ENCODE results near the gene MESD. TPM values are rescaled to one million over a fixed set of nuclear protein-coding genes. Genes with fewer than 3 reads are reported as not detected.
A peak's percentile ranks its signal among the peaks of the same experiment; 100 is the strongest.

The MESD gene
- total and polyA plus RNA-seq, 9 of the 15 experiments (the other 6 are each of a cell fraction or from before 2014, with no cell fraction given): 11.3 to 39.7 (median 22.8) TPM

DNA sequence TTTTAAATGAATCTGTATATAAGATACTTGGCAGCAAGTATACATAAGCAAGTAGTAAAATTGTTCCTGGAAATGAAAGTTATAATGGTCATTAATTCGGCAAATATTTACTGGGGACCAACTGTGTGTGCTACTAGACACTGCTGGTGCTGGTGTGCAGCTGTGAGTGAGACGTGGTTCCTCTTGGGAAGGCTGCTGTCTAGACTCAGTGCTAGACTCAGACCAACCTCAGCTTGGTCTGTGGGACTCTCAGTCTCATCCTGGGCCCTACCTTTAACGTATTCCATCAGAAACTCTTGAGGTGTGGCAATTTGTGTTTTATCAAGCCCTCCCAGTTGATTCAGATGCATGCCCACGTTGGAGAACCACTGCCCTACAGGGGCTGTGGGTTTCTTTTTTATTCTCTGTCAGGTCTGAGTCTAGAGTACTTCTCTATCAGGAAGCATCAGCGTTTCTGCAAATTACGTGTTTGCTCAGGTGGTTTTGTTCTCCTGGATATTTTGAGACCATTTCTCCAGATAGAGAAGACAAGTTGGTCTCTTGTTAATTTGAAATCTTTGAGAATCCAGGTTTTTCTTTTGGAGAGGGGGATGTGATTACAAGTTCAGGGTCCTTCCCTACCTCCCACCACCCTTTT, 17.9 kb upstream of the MESD start:
- FAIRE-seq: peak; percentile 46

DNA sequence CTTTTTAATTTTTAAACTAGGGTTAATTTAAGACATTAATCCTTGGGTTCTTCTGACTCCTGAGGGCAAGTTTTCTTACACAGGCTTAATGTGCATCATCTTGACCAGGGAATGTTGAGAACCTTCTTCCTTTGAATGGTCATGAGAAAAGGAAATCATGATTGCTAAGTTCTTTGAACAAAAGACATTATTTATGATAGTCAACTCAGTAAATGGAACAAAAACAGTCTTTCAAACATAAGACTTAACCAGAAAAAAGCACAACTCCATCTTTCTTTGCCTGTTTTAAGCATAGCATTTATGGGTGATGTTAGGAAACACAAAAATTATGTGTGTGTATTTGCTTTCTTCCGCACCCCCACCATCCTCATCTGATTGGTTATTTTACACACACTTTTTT, 16.5 kb upstream of the MESD start:
- ChIA-PET POLR2A (no interaction called here), CTCF (ENCODE audit: low intra/inter-chr PET ratio) (no interaction called here)
- no peaks in the 10 kb centered on the region for H3K9me1 ChIP-seq (ENCODE audit: control insufficient read depth, insufficient read depth, low read length)
- DNase-seq (ENCODE audit: extremely low read depth in 1 of 4, low spot score in 3 of 4): no peak
- H4K20me1 ChIP-seq (replicated peaks; ENCODE audit: control insufficient read depth, insufficient read depth, low read length): no peaks in the 10 kb centered on the region
- H3K9me3 ChIP-seq (replicated peaks; ENCODE audit: control insufficient read depth, insufficient read depth, low read depth, low read length): no peaks in the 10 kb centered on the region
- peaks cover 13% of the 10 kb centered on the region; the same call in 1 of the 3 replicates for H3K36me3 ChIP-seq (ENCODE audit: control insufficient read depth, insufficient read depth, low read length)
- in situ Hi-C loops (cut with MboI): no loop called here
- BruUV-seq (replicated peaks): no TSS peak
- no peak overlapping the region for H3K4me2 ChIP-seq (ENCODE audit: insufficient read depth, low read length)
- FAIRE-seq: no peak
- ATAC-seq: no peak
- H3K9ac ChIP-seq (ENCODE audit: insufficient read depth in 1 of 2, low read depth in 2 of 2, low read length in 2 of 2): no peak overlapping the region
- no peaks in the 10 kb centered on the region for H3K27me3 ChIP-seq (ENCODE audit: control insufficient read depth in 2 of 2, insufficient read depth in 2 of 2, low read length in 2 of 2)
- intact Hi-C loops (cut with micrococcal nuclease): no loop called here
- H3K4me3 ChIP-seq: no peak overlapping the region
- H3K4me1 ChIP-seq (replicated peaks in 1 of 2; ENCODE audit: control insufficient read depth in 2 of 2, insufficient read depth in 2 of 2, low read length in 2 of 2): peaks cover 0 to 21% of the 10 kb centered on the region in 2 experiments; a peak in 3 of 5 replicates
- H3K27ac ChIP-seq (ENCODE audit: extremely low read depth, low read depth, low read length): no peak overlapping the region
- peaks cover 26% of the 10 kb centered on the region; the same call in 2 of the 3 replicates for H3K79me2 ChIP-seq (ENCODE audit: control insufficient read depth, insufficient read depth, low read length)
- 100% methylated on average over 1 of the region's 1 CpG for WGBS (ENCODE audit: insufficient coverage, low coverage, missing lambda C conversion rate)
- H2AFZ ChIP-seq (ENCODE audit: low read depth, low read length): no peak overlapping the region
- no peak for TF ChIP-seq DDX20 (tag; IDR thresholded peaks at IDR 0.05; ENCODE audit: low read depth)
- TF ChIP-seq ZZZ3 (IDR thresholded peaks at IDR 0.05): no peak
- TF ChIP-seq E2F3 (CRISPR knock-in tag; IDR thresholded peaks at IDR 0.05): no peak
- TF ChIP-seq TARDBP (IDR thresholded peaks at IDR 0.05): no peak
- TF ChIP-seq, protein P1, sequence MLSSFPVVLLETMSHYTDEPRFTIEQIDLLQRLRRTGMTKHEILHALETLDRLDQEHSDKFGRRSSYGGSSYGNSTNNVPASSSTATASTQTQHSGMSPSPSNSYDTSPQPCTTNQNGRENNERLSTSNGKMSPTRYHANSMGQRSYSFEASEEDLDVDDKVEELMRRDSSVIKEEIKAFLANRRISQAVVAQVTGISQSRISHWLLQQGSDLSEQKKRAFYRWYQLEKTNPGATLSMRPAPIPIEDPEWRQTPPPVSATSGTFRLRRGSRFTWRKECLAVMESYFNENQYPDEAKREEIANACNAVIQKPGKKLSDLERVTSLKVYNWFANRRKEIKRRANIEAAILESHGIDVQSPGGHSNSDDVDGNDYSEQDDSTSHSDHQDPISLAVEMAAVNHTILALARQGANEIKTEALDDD (IDR thresholded peaks at IDR 0.05): no peak
- no peak for TF ChIP-seq ZNF143 (CRISPR knock-in tag; IDR thresholded peaks at IDR 0.05)
- no peak for TF ChIP-seq NR4A1 (CRISPR knock-in tag; IDR thresholded peaks at IDR 0.05)
- TF ChIP-seq NR4A1 (tag; IDR thresholded peaks at IDR 0.05): no peak
- TF ChIP-seq MECOM (CRISPR knock-in tag; IDR thresholded peaks at IDR 0.05): no peak
- TF ChIP-seq ZNF232 (CRISPR knock-in tag; IDR thresholded peaks at IDR 0.05): no peak
- no peak for TF ChIP-seq KDM5B (IDR thresholded peaks at IDR 0.05; ENCODE audit: insufficient replicate concordance, low read depth, low read length)
- TF ChIP-seq PHB2 (IDR thresholded peaks at IDR 0.05; ENCODE audit: low read depth): no peak
- no peak for TF ChIP-seq SMAD3 (CRISPR knock-in tag; conservative IDR thresholded peaks at IDR 0.05)
- no peak for TF ChIP-seq NCOA2 (IDR thresholded peaks at IDR 0.05; ENCODE audit: partially characterized antibody in 2 of 2)

More for the DNA sequence above, 17.9 kb upstream of the MESD start:
- WGBS (ENCODE audit: insufficient coverage, low coverage, missing lambda C conversion rate): 29% methylated on average over 6 of the region's 6 CpGs
- intact Hi-C loops (cut with micrococcal nuclease): no loop called here
- BruUV-seq (replicated peaks): no TSS peak
- peak; percentile 68 for ATAC-seq
- Histone ChIP-seq H4K20me1 (replicated peaks; ENCODE audit: control insufficient read depth, insufficient read depth, low read length) (no peaks in the 10 kb centered on the region), H3K79me2 (ENCODE audit: control insufficient read depth, insufficient read depth, low read length) (peaks cover 13% of the 10 kb centered on the region; the same call in 2 of the 3 replicates), H2AFZ (ENCODE audit: low read depth, low read length) (no peak overlapping the region), H3K4me1 (replicated peaks in 1 of 2; ENCODE audit: control insufficient read depth in 2 of 2, insufficient read depth in 2 of 2, low read length in 2 of 2) (peaks cover 0 to 6% of the 10 kb centered on the region in 2 experiments; a peak in 3 of 5 replicates), H3K27me3 (ENCODE audit: control insufficient read depth in 2 of 2, insufficient read depth in 2 of 2, low read length in 2 of 2) (no peaks in the 10 kb centered on the region), H3K36me3 (ENCODE audit: control insufficient read depth, insufficient read depth, low read length) (peaks cover 13% of the 10 kb centered on the region; the same call in 1 of the 3 replicates), H3K4me2 (ENCODE audit: insufficient read depth, low read length) (no peak overlapping the region), H3K9me1 (ENCODE audit: control insufficient read depth, insufficient read depth, low read length) (no peaks in the 10 kb centered on the region), H3K9ac (ENCODE audit: insufficient read depth in 1 of 2, low read depth in 2 of 2, low read length in 2 of 2) (no peak overlapping the region), H3K4me3 (no peak overlapping the region), H3K27ac (ENCODE audit: extremely low read depth, low read depth, low read length) (no peak overlapping the region), H3K9me3 (replicated peaks; ENCODE audit: control insufficient read depth, insufficient read depth, low read depth, low read length) (no peaks in the 10 kb centered on the region)
- in situ Hi-C loops (cut with MboI): no loop called here
- TF ChIP-seq, protein P2, sequence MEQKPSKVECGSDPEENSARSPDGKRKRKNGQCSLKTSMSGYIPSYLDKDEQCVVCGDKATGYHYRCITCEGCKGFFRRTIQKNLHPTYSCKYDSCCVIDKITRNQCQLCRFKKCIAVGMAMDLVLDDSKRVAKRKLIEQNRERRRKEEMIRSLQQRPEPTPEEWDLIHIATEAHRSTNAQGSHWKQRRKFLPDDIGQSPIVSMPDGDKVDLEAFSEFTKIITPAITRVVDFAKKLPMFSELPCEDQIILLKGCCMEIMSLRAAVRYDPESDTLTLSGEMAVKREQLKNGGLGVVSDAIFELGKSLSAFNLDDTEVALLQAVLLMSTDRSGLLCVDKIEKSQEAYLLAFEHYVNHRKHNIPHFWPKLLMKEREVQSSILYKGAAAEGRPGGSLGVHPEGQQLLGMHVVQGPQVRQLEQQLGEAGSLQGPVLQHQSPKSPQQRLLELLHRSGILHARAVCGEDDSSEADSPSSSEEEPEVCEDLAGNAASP (IDR thresholded peaks at IDR 0.05): no peak
- ChIA-PET CTCF (ENCODE audit: low intra/inter-chr PET ratio) (no interaction called here), POLR2A (interaction anchor here (0.7 to 1.5 kb wide), 2 partner anchors 13 to 269 kb away, joined by 3 read pairs; no protein-coding TSS in a partner anchor)
- no peak for DNase-seq (ENCODE audit: extremely low read depth in 1 of 4, low spot score in 3 of 4)
